Esophagus mucosa (tissue), 1 donor: Measurements from ENCODE around the gene BRIP1. TPM values are rescaled to one million over a fixed set of nuclear protein-coding genes. Genes with fewer than 3 reads are reported as not detected.
"Not testable (repeated sequence)": the region's sequence is repeated elsewhere in the genome, so short reads cannot be mapped to it uniquely, and the experiment has no call there.

Experiments
- ATAC-seq: fragments of 200-7000 bp; cut with Tn5 transposase; one replicate; pipeline ENCODE4 v1.9.1; 2020
- total RNA-seq: library from RNA; stranded (reverse); gene quantifications from one replicate; pipeline ENCODE4 v1.2.4, GENCODE V29; 2023
- donor health status: DM: yes; HTN: yes; CAD: no.

BRIP1 gene
- total RNA-seq, 1 donor from 2014 or later: 3.9 TPM

- ATAC-seq: not testable (repeated sequence)
Observed at GRCh38 chr17:61826866-61827265, 36.5 kb downstream of the BRIP1 start.

GRCh38 chr17:61826198-61826597 is 37.1 kb downstream of the BRIP1 start:
- ATAC-seq: not testable (repeated sequence)

- no peak for ATAC-seq
Observed at GRCh38 chr17:61825448-61826137, 37.7 kb downstream of the BRIP1 start.

GRCh38 chr17:61822326-61823285 is 40.7 kb downstream of the BRIP1 start:
- no peak for ATAC-seq

- no peak for ATAC-seq
Observed at GRCh38 chr17:61821655-61822054, 41.7 kb downstream of the BRIP1 start.

GRCh38 chr17:61819265-61819664 is 44.1 kb downstream of the BRIP1 start:
- ATAC-seq: not testable (repeated sequence)

- no peak for ATAC-seq
Observed at GRCh38 chr17:61818225-61818624, 45.1 kb downstream of the BRIP1 start.

- no peak for ATAC-seq
Observed at GRCh38 chr17:61817452-61817851, 45.9 kb downstream of the BRIP1 start.

GRCh38 chr17:61816538-61816937 is 46.8 kb downstream of the BRIP1 start:
- no peak for ATAC-seq

- no peak for ATAC-seq
Observed at GRCh38 chr17:61815863-61816503, 47.3 kb downstream of the BRIP1 start.

GRCh38 chr17:61814485-61814884 is 48.8 kb downstream of the BRIP1 start:
- ATAC-seq: no peak

- no peak for ATAC-seq
Observed at GRCh38 chr17:61813211-61813610, 50.1 kb downstream of the BRIP1 start.

GRCh38 chr17:61812747-61813146 is 50.6 kb downstream of the BRIP1 start:
- ATAC-seq: no peak

- no peak for ATAC-seq
Observed at GRCh38 chr17:61809816-61810392, 53.4 kb downstream of the BRIP1 start.

GRCh38 chr17:61808442-61808841 is 54.9 kb downstream of the BRIP1 start:
- ATAC-seq: no peak

- ATAC-seq: no peak
Observed at GRCh38 chr17:61806936-61807335, 56.4 kb downstream of the BRIP1 start.

GRCh38 chr17:61806081-61806828 is 57.1 kb downstream of the BRIP1 start:
- no peak for ATAC-seq

- no peak for ATAC-seq
Observed at GRCh38 chr17:61805399-61805798, 57.9 kb downstream of the BRIP1 start.

- no peak for ATAC-seq
Observed at GRCh38 chr17:61803796-61804195, 59.5 kb downstream of the BRIP1 start.

- no peak for ATAC-seq
Observed at GRCh38 chr17:61803216-61803615, 60.1 kb downstream of the BRIP1 start.

GRCh38 chr17:61799812-61800484 is 63.4 kb downstream of the BRIP1 start:
- ATAC-seq: no peak
